Smooth muscle cell (in vitro differentiated cells): ENCODE data around the gene MMP23B. TPM values are rescaled to one million over a fixed set of nuclear protein-coding genes. Genes with fewer than 3 reads are reported as not detected.

Source experiments
- DNase-seq: peaks from one replicate; lab custom pipeline; 2025; ENCODE audit not compliant: unreplicated experiment; lab: John Stamatoyannopoulos, UW
- H2AFZ ChIP-seq: fragments of 200-600 bp; sonication (generic); 2 replicates; pipeline ENCODE4 v1.6.0; 2016; ENCODE audit warnings: antibody characterized with exemption, low read depth, mild to moderate bottlenecking
- H3F3A ChIP-seq: fragments of 200-600 bp; sonication (generic); 2 replicates; pipeline ENCODE4 v1.6.0; 2017; ENCODE audit warnings: antibody characterized with exemption, low read depth
- H3K27ac ChIP-seq: fragments of 200-600 bp; sonication (generic); 2 replicates; pipeline ENCODE4 v1.5.1; 2016; ENCODE audit warnings: low read depth, mild to moderate bottlenecking
- H3K27me3 ChIP-seq: fragments of 200-600 bp; sonication (generic); 2 replicates; pipeline ENCODE4 v1.6.1; 2016; ENCODE audit warnings: low read depth, mild to moderate bottlenecking
- H3K36me3 ChIP-seq: fragments of 200-600 bp; sonication (generic); 2 replicates; pipeline ENCODE4 v1.5.1; 2016; ENCODE audit warnings: low read depth
- H3K4me1 ChIP-seq: fragments of 200-600 bp; sonication (generic); 2 replicates; pipeline ENCODE4 v1.5.1; 2016; ENCODE audit warnings: low read depth
- H3K4me2 ChIP-seq: fragments of 200-600 bp; sonication (generic); 2 replicates; pipeline ENCODE4 v1.6.0; 2016; ENCODE audit warnings: mild to moderate bottlenecking
- H3K4me3 ChIP-seq: fragments of 200-600 bp; sonication (generic); 2 replicates; pipeline ENCODE4 v1.5.1; 2016; ENCODE audit warnings: mild to moderate bottlenecking
- H3K79me2 ChIP-seq: fragments of 200-600 bp; sonication (generic); 2 replicates; pipeline ENCODE4 v1.6.0; 2016; ENCODE audit warnings: low read depth, mild to moderate bottlenecking
- H3K9ac ChIP-seq: fragments of 200-600 bp; sonication (generic); 2 replicates; pipeline ENCODE4 v1.6.0; 2016; ENCODE audit warnings: low read depth
- H3K9me3 ChIP-seq: fragments of 200-600 bp; sonication (generic); replicated peaks from 2 replicates; pipeline ENCODE4 v1.5.1; 2016; ENCODE audit warnings: low read depth
- H4K20me1 ChIP-seq: fragments of 200-600 bp; sonication (generic); 2 replicates; pipeline ENCODE4 v1.6.0; 2016; ENCODE audit warnings: low read depth
- WGBS: methylation state at CpG from one replicate; pipeline ENCODE4 v1.1.7; 2016; ENCODE audit warnings: low lambda C conversion rate; 5-methylcytosine and 5-hydroxymethylcytosine counted together
- polyA plus RNA-seq: library from polyadenylated mRNA; unstranded; fragments of >200 nt; fragmentation: Nextera tagmentation; extraction: Ambion mirVana; gene quantifications from 2 replicates; pipeline ENCODE4 v1.2.1, GENCODE V29; 2016
- total RNA-seq: library from RNA; depleted of rRNA; stranded (reverse); fragments of >200 nt; gene quantifications from 2 replicates; pipeline ENCODE4 v1.2.3, GENCODE V29; 2014
- TF ChIP-seq, protein P1 (sequence below): fragments of 200-600 bp; sonication (generic); IDR thresholded peaks from 2 replicates; pipeline ENCODE4 v1.5.1; 2017; ENCODE audit warnings: borderline replicate concordance, mild to moderate bottlenecking, antibody characterized with exemption; ENCODE audit not compliant: insufficient read depth, poor library complexity, severe bottlenecking

The MMP23B gene
- total and polyA plus RNA-seq, 2 experiments from 2014 or later: 81.7 to 218 TPM

DNA sequence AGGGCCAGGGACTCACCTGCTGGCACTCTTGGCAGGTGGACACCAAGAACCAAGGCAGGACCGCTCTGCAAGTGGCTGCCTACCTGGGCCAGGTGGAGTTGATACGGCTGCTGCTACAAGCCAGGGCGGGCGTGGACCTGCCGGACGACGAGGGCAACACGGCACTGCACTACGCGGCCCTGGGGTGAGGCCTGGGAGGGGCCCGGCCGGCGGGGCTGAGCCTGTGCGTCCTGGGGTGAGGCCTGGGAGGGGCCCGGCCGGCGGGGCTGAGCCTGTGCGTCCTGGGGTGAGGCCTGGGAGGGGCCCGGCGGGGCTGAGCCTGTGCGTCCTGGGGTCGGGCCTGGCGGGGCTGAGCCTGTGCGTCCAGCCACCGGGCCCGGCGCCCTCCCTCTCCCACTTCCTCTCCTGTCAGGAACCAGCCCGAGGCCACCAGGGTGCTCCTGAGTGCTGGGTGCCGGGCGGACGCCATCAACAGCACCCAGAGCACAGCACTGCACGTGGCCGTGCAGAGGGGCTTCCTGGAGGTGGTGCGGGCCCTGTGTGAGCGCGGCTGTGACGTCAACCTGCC lies 4.6 kb upstream of the MMP23B start:
- no peak overlapping the region for H3K4me3 ChIP-seq
- DNase-seq: no peak
- H3K79me2 ChIP-seq: no peaks in the 10 kb centered on the region
- TF ChIP-seq, protein P1, sequence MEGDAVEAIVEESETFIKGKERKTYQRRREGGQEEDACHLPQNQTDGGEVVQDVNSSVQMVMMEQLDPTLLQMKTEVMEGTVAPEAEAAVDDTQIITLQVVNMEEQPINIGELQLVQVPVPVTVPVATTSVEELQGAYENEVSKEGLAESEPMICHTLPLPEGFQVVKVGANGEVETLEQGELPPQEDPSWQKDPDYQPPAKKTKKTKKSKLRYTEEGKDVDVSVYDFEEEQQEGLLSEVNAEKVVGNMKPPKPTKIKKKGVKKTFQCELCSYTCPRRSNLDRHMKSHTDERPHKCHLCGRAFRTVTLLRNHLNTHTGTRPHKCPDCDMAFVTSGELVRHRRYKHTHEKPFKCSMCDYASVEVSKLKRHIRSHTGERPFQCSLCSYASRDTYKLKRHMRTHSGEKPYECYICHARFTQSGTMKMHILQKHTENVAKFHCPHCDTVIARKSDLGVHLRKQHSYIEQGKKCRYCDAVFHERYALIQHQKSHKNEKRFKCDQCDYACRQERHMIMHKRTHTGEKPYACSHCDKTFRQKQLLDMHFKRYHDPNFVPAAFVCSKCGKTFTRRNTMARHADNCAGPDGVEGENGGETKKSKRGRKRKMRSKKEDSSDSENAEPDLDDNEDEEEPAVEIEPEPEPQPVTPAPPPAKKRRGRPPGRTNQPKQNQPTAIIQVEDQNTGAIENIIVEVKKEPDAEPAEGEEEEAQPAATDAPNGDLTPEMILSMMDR: no peak
- no peak overlapping the region for H3K27ac ChIP-seq
- no peak overlapping the region for H2AFZ ChIP-seq
- WGBS: 88% methylated on average over 33 of the region's 37 CpGs
- H3K9ac ChIP-seq: no peak overlapping the region
- peaks cover 6% of the 10 kb centered on the region for H3F3A ChIP-seq
- peaks cover 44% of the 10 kb centered on the region for H4K20me1 ChIP-seq
- H3K4me2 ChIP-seq: no peak overlapping the region
- no peaks in the 10 kb centered on the region for H3K9me3 ChIP-seq
- H3K27me3 ChIP-seq: no peaks in the 10 kb centered on the region
- H3K4me1 ChIP-seq: peaks cover 3% of the 10 kb centered on the region
- H3K36me3 ChIP-seq: no peaks in the 10 kb centered on the region

DNA sequence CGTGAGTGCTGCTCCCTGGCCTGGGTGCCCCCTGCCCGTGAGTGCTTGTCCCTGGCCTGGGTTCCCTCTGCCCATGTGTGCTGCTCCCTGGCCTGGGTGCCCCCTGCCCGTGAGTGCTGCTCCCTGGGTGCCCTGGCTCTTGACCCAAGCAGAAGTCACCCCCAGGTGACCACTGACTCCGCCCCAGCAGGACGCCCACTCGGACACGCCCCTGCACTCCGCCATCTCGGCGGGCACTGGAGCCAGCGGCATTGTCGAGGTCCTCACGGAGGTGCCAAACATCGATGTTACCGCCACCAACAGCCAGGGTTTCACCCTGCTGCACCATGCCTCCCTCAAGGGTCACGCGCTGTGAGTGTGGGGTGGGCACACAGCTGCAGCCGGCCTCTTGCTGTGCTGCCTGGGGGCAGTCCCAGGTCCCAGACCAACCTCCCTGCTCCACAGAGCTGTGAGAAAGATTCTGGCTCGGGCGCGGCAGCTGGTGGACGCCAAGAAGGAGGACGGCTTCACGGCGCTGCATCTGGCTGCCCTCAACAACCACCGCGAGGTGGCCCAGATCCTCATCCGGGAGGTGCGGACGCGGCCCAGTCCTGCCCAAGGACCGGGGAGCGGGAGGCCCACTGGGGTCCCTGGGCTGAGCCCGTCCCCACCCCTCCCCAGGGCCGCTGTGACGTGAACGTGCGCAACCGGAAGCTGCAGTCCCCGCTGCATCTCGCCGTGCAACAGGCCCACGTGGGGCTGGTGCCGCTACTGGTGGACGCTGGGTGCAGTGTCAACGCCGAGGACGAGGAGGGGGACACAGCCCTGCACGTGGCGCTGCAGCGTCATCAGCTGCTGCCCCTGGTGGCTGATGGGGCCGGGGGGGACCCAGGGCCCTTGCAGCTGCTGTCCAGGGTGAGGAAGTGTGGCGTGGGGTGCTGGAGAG lies 3.9 kb upstream of the MMP23B start:
- H3F3A ChIP-seq: peaks cover 3% of the 10 kb centered on the region
- H3K36me3 ChIP-seq: no peaks in the 10 kb centered on the region
- DNase-seq: no peak
- H3K4me1 ChIP-seq: peaks cover 3% of the 10 kb centered on the region
- H3K27me3 ChIP-seq: no peaks in the 10 kb centered on the region
- no peak overlapping the region for H3K4me2 ChIP-seq
- no peak overlapping the region for H2AFZ ChIP-seq
- no peaks in the 10 kb centered on the region for H3K79me2 ChIP-seq
- peaks cover 37% of the 10 kb centered on the region for H4K20me1 ChIP-seq
- H3K27ac ChIP-seq: no peak overlapping the region
- 97% methylated on average over 51 of the region's 53 CpGs for WGBS
- H3K4me3 ChIP-seq: no peak overlapping the region
- H3K9me3 ChIP-seq: no peaks in the 10 kb centered on the region
- no peak overlapping the region for H3K9ac ChIP-seq
- TF ChIP-seq, protein P1: no peak

DNA sequence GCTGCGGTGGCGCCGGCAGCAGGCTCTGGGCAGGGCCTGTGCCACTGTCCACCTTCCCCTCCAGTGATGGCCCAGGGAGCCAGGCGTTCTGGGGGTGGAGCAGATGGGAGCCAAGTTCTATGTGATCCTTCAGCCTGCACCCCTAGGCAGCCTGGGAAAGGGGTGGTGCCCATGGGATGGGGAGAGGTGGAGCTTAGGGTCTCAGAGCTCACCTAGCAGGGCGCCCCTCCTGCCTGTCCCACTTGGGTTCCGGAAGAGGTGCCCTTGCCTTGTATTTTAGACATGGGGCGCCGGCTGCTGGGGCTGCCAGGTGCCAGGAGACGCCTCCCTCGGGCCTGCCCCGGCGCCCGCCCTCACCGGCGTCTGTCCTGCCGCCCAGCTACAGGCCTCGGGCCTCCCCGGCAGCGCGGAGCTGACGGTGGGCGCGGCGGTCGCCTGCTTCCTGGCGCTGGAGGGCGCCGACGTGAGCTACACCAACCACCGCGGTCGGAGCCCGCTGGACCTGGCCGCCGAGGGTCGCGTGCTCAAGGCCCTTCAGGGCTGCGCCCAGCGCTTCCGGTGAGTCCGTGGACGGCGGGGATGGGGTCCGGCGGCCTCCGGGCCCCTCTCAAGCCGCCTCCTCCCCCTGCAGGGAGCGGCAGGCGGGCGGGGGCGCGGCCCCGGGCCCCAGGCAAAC lies 3.1 kb upstream of the MMP23B start:
- H4K20me1 ChIP-seq: peaks cover 30% of the 10 kb centered on the region
- no peak overlapping the region for H3K9ac ChIP-seq
- H3K4me2 ChIP-seq: no peak overlapping the region
- no peak overlapping the region for H2AFZ ChIP-seq
- DNase-seq: no peak
- 55% methylated on average over 50 of the region's 53 CpGs for WGBS
- no peak overlapping the region for H3K27ac ChIP-seq
- no peaks in the 10 kb centered on the region for H3K27me3 ChIP-seq
- H3K4me3 ChIP-seq: no peak overlapping the region
- no peaks in the 10 kb centered on the region for H3K9me3 ChIP-seq
- peaks cover 3% of the 10 kb centered on the region for H3K4me1 ChIP-seq
- no peaks in the 10 kb centered on the region for H3K79me2 ChIP-seq
- peaks cover 3% of the 10 kb centered on the region for H3F3A ChIP-seq
- TF ChIP-seq, protein P1: no peak
- no peaks in the 10 kb centered on the region for H3K36me3 ChIP-seq
